RPMI7951 (cell line): Measurements from ENCODE around the gene DCTN3. TPM values are rescaled to one million over a fixed set of nuclear protein-coding genes. Genes with fewer than 3 reads are reported as not detected.
"Not testable (repeated sequence)": the region's sequence is repeated elsewhere in the genome, so short reads cannot be mapped to it uniquely, and the experiment has no call there.

ENCODE experiments used
- DNase-seq: peaks from one replicate; pipeline ENCODE4 v3.0.0-alpha.2; 2012; ENCODE audit warnings: low read depth
- total RNA-seq: library from RNA; depleted of rRNA; stranded (reverse); fragments of >200 nt; shearing (Covaris generic); gene quantifications from 2 replicates; pipeline ENCODE4 v1.2.3, GENCODE V29; 2014

Gene DCTN3
- total RNA-seq, 1 experiment from 2014 or later: 217 TPM

DNA sequence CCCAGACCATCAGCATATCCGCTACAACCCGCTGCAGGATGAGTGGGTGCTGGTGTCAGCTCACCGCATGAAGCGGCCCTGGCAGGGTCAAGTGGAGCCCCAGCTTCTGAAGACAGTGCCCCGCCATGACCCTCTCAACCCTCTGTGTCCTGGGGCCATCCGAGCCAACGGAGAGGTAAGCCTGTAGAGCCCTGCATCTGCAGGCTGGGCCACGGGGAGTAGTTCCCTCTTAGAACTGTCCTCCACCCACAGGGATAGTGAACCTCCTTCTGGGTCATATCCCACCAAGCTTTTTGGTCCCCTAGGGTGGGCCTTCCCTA lies 26.7 kb upstream of the DCTN3 start:
- no peak for DNase-seq

DNA sequence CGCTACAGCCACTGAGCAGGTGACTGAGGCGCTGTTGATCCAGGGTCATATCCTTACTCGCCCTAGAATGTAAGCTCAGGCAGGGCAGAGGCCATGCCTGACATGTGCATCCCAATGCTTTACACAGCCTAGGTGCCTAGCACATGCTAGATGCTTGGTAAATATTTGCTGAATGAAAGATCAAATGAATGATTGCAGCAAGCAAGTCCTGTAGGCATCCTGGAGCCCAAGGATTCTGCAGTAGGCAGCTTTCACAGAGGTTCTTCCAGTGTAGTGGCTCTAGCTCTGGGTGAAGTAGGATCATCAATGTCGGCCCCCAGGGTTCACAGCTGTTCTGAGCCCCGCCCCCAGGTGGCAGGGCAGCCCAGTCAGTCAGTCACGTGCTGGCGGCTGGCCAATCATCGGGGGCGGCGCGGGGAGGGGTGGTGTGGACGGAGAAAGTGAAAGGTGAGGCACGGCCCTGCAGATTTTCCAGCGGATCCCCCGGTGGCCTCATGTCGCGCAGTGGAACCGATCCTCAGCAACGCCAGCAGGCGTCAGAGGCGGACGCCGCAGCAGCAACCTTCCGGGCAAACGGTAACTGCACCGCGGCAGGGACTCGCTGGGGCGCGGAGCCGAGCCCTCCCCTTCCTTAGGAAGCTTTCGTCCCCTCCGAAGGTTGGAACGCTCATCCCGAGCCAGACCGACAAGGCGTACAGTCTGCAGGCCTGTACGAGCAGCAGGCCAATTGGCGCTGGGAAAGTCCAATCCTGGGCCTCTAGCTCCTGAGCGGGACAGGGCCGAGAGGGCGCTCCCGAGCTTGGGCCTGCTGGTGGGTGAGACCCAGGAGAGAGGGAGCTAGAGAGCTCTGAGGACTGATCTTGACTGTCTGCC lies 26.2 kb upstream of the DCTN3 start, which contains the start of gene GALT:
TSS of gene GALT (plus strand) at position 465 of the 873 bp plus-strand sequence. CDS start at position 495, 30 bp downstream.
- peak; percentile 87 for DNase-seq

DNA sequence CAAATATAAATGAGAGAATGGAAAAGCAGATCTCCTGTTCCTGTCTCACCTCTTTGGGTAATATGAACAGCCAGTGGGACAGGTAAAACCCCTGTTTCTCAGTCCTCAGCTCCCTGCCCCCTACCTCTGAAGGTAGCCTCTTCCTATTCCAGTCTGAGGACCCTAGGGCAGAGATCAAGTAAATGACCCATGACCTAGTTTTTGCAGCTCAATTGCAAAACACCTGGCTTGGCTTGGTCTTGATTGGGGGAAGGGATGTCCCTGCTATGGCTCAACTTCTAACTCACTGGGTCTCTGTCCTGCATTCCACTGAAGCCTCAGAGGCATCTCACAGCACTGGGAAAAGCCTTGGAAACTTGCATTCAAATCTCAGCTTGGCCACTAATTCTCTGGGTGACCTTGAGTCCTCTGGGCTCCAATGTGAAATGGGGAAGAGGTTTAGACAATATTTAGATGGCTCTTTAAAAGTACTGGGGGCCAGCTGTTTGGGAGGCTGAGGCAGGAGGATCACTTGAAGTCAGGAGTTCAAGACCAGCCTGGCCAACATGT lies 24.5 kb upstream of the DCTN3 start:
- no peak for DNase-seq

DNA sequence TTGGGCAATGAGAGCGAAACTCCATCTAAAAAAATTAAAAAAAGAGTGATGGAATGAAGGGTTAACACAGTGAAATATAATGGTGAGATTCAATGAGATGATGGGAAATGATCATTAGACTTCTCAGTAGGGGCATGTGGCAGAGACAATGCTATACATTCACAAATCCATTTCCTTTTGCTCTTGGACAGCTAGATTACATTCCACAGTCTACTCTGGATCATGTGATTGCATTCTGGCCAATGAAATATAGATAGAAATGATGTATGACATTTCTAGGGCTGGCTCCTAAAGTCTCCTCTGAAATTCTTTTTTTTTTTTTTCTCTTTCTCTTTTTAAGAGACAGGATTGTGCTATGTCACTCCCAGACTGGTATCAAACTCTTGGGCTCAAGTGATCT lies 22.4 kb upstream of the DCTN3 start:
- no peak for DNase-seq

DNA sequence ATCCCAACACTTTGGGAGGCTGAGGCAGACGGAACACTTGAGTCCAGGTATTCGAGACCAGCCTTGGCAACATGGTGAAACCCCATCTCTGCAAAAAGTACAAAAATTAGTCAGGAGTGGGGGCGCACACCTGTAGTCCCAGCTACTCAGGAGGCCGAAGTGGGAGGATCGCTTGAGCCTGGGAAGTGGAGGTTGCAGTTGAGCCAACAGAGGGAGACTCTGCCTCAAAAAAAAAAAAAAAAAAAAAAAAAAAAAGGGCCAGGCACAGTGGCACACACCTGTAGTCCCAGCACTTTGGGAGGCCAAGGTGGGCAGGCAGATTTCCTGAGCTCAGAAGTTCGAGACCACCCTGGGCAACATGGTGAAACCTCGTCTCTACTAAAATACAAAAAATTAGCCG lies 19.0 kb upstream of the DCTN3 start:
- not testable (repeated sequence) for DNase-seq

DNA sequence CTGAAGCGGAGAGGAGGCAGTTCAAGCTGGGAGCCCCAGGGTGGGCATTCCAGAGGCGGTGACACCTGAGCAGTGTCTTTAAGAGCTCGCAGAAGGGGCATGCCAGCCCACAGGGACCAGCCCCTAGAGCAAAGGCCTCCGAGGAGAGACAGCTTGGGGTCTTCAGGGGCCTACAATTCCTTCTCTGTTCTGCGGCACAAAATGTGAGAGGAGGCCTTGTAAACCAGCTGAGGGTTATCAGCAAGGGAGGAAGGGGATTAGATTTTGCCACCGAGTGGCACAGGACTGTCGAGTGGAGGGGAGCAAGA lies 17.8 kb upstream of the DCTN3 start:
- no peak for DNase-seq

DNA sequence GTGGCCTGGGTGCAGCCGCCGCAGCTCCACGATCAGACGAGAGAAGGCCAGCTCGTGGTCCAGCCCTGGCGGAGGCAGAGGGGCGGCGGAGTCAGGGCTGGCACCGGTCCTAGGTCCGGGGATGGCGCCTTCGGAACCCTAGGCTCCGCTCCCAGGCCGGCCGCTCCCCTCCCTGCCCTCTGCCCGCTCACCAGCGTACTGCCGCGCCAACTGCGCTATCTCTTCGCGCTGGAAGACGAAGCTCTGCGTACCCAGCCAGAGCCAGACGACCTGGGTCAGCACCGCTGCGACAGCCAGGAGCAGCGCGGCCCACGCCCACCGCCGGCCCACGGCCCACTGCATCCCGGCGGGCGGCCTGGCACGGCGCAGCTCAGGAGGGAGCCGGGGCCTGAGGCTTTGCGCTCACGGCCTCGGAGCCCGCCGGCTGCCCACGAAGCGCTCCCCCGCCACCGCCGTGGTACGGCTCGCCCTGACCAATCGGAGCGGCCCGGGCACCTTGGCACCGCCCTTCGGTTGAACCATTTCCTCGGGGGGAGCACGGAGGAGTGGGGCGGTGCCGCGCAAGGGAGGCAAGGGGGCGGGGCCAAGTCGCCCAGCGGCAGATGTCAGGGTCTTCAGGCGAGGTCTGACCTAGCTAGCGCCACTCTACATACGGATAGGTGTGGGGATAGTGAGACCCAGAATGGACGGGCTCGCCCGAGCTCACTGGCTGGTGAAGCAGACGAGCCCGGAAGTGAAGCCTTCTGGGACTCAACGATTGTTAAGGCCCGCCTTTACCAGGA lies 17.3 kb upstream of the DCTN3 start, which contains the start of gene SIGMAR1:
TSS of gene SIGMAR1 (minus strand) at position 432 of the 782 bp plus-strand sequence. CDS start at position 342, 90 bp downstream.
- peak; percentile 91 for DNase-seq

DNA sequence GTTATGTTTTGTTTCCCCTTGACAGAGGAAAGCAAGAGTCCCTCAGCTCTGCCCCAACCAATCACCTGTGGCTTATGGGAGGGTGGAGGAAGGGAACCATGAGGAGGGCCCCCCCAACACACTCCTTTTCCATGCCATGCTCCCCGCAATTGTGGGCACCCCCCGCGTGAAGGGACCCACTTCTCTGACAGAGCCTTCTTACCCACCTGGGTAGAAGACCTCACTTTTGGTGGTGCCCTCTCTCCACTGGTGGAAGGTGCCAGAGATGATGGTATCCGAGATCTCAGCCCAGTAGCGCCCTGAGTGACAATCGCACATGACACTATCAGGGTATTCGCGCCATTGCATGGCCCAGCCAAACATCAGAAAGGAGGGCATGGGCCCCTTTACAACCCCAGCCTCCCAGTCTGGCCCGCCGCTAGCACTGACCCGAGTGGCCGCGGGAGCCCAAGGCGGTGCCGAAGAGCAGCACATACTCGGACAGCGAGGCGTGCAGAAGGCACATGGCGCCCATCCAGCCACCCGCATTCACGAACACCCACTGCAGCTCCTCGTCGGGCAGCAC lies 16.6 kb upstream of the DCTN3 start:
- DNase-seq: no peak

DNA sequence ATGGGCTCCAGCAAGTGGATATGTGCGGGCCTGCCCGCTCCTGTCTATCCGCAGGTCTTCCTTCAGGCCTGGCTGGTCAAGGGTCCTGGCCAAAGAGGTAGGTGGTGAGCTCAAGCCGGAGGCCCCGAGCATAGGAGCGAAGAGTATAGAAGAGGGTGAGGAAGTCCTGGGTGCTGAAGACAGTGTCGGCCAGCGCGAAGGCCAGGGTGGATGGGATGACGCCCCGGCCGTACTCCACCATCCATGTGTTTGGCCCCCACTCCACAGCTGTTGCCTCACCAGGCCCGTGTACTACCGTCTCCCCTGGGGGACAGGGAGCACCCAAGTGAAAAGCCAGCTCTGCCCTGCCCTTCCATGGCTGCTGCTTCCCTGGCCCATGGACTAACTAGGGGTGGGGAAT lies 15.3 kb upstream of the DCTN3 start:
- DNase-seq: no peak

DNA sequence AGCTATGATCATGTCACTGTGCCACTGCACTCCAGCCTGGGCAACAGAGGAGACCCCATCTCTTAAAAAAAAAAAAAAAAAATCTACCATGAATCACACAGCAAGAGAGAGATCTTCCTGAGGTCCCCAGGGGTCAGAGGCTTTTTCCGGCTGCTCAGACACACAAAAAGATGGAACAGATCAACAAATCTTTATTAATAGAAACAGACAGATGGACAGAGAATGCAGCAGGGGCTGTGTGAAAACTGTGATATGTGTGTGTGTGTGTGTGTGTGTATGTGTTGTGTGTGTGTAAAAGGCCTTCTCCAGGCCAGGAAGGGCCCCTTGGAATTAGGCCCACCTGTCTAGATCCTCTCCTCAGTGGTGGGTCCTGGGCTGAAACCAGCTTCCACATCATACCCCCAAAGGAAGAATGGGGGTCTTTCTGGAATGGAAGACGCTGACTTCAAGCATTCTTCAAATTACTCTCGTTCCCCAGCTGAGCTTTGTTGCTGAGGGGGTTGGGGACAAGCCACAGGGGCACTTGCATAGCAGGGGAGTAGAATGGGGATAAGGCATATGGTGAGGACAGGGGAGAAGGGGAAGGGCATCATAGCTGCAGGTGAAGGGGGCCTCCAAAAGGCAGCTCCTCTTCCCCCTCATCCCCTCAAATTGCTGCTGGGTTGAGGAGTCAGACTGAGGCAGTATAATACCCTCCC lies 14.4 kb upstream of the DCTN3 start:
- DNase-seq: no peak

DNA sequence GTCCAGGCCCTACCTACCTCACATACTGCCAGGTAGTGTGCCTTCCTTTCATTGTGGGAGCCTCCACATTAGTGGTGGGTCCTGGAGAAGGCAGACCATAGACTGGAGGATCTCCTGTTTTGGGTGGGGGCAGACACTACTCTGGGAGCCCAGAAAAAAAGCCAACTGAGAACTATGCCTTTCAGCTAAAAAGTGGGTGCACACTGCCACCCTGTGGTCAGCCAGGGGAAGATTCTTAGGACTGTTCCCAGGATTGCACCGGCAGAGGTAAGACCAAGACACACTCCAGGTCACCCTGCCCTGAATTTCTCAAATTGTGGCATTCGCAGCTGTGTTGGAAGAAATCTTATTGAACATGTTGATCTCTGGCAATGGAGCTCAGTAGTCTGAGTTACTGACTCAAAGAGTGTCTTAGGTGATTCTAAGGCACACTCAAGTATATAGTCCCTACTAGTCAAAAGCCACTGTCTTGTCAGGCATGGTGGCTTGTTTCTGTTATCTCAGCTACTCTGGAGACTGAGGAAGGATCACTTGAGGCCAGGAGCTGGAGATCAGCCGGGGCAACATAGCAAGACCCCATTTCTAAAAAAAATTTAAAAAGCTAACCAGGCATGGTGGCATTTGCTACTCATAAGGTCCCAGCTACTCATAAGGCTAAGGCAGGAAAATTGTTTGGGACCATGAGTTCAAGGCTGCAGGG lies 13.7 kb upstream of the DCTN3 start:
- DNase-seq: peak; percentile 55

DNA sequence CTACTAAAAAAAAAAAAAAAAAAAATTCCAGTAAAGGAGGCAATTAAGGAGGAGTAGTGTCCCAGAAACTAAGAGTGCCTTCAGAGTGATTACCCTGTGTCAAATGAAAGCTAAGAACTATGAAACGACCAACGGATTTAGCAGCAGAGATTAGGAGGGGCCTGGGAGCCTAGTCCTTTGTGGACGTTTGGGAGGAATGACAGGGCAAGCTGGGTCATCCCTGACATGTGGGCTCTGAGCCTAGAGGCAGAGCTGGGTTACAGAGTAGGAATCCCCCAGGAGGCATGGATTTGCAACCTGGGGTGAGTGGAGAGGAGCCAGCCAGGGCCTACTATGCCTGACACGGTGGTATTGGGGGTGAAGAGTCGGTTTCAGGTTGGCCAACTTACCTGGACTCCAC lies 12.9 kb upstream of the DCTN3 start:
- DNase-seq: no peak

DNA sequence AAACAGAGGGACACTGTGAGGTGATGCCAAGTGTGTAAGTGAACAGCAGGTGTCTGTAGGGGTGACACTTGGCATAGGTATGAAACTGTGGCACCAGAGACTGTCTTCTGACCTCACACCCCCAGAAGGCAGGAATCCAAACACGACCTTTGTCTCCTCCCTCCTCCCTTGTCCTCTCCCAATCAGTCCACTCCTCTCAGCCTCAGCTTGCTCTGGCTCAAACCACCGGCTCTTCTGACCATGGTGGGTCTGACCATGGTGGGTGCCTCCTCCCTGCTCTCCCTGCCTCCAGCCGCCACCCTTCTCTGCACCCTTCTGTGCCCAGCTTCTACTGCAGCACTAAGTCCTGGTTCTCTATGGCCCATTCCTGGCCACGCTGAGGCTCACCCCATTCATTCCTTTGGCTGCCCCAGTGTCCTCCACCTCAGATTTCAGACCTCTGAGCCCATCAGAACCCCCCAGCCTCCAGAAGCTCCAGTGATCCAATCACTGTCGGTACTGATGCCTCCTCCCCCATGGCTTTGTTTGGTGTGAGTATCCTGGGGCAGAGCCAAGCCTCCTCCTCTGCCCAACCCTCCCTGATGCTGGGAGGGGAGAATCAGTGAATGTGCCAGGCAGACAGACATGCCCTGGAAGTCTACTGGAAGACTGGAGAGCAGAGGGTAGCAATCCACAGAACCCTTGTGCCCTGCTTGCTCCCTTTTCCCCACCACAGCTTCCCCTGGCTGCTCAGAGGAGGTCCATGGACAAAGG lies 10.3 kb upstream of the DCTN3 start:
- no peak for DNase-seq

DNA sequence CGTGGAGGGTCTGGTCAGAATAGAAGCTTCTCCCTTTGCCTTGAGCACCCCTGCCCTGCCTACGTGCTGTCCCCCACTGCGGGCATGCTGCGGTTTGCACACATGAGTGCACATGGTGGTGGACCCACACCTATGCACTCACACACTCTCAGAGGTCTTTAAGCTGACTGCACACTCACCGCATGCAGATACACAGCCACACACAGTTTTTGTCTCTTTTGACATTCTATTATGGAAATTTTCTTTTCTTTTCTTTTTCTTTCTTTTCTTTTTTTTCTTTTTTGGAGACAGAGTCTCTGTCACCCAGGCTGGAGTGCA lies 9.2 kb upstream of the DCTN3 start:
- no peak for DNase-seq

DNA sequence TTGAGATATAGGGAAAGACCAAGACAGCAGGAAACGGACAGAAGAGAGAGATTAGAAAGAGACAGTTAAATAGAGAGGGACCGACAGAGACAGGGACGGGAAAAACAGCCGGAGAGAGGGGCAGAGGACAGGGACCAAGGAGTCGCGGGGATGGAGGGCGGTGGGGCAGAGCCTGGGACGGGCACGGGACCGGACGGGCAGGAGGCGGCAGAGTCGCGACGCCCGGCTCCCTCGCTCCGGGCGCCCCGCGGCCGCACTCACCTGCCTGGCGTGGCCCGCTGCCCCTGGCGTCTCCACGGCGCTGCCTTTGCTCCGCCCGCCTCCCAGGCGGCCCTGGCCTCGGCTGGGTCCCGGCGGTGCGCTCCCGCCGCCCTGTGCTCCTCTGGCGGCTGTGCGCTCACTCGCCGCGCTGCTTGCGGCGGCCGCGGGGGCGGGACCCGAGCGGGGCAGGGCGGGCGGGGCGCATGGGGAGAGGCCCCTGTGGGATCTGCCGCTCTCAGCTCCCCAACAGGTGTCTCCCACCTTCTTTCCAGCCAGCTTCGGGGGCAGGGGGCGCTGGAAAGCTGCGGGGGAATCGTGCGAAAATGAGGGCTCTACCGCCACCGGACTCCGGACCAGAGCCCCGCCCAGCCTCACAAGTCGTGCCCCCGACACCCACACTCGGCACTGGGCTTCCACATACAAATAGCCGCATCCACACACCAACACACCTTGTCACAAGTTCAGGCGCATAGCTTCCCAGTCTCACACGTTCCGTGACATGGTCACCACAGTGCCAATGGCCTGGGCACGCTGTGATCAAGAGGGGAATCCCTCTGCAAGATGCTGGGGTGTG lies 8.6 kb upstream of the DCTN3 start, which contains the start of gene ARID3C:
TSS of gene ARID3C (minus strand) at position 411 of the 835 bp plus-strand sequence. CDS start 1,052 bp downstream, outside the sequence.
- DNase-seq: no peak

DNA sequence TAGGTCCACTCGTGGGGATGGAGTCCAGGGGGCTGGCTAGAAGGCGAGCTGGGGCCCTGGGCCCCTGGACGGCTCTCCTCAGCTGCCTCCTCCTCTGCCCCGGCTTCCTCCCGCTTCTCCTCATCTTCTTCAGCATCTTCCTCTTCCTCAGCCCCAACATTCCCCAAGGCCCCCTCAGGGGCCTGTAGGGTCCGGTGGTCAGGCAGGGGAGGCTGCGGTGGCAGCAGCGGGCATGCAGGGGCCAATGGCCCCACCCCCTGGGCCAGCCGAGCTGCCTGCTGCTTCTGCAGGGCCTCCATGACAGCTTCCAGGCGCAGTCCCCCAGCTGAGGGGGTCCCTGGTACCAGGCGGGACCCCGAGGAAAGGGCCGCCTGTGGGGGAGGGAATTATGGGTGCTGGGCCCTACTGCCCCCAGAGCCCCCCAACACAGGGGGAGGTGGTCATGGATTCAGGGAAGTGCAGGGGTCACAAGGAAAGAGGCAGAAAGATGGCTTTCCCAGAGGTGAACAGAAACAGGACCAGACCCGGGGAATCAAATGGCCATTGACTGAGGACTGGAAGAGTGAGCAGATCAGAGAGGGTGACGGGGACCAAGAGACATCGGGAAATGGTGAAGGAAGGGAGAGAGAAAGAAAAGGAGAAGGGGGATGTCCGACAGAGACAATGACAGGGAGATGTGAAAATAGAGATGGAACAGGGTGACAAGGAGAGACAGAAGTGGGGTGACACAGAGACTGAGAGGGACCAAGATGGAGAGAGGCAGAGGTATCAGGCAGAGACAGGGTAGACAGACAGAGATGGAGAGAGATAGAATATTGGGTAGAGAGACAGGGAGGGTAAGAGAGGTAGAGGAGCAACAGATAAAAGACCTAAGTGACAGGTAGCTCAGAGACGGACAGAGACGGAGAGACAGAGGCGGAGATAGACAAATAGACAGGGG lies 7.7 kb upstream of the DCTN3 start:
- no peak for DNase-seq

DNA sequence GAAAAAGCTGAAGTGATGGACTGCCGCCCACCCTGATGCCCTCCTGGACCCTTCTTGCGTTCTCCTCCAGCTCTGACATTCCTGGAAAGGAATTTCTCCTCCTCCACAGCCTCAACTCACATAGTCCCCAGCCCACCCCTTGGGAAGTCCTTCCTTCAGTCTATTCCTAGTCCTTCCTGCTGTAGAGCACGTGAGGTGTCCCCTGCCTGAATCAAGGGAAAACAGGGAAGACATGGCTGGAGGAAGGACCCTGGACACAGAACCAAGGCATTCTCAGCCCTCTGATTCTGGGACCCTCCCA lies 4.8 kb upstream of the DCTN3 start:
- DNase-seq: no peak

DNA sequence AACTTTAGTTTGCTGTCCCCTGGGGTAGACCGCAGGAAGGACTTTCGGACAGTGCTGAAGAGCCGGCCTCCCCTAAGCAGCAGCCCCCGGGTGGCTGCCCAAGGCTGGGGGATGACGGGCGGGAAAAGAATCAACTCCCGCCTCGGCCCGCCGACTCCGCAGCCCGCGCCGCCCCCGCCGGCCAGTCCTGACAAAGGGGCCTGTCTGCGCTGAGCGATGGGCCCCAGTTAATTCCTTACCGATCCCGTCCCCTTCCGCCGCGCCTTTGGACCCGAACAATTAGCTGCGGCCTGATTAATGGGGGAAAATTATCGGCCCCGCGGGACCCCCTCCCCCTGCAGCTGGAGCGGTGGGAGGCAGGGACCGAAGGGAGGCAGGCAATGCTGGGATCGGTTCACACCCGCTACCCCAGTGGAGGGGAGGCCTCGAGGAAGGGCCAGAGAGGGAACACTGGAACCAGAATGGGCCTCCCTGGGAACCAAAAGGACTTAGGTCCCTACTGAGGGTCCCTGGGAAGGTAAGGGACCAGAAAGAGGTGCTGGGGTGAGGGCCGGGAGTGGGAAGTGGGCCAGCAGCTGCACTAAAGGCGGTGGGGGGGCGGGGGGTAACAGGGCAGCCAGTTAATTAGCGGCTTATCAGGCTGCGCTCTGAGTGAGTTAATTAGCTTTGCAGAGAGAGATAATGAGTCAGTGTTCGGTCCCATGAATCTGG lies 4.3 kb upstream of the DCTN3 start:
- no peak for DNase-seq
